ENCODE data around the gene PADI2.

PADI2 gene

GRCh38 chr1:17119076-17119772, at the start of gene PADI2:
Gene PADI2 (minus strand): TSS chr1:17119451. CDS start chr1:17119371, 80 bp downstream.
- DNase-seq = peak; percentile 70

- no peak for DNase-seq
Measured at GRCh38 chr1:17168091-17168876, 49.0 kb upstream of the PADI2 start.

GRCh38 chr1:17167786-17168090, 48.5 kb upstream of the PADI2 start:
- DNase-seq = no peak

- DNase-seq = no peak
Measured at GRCh38 chr1:17167041-17167785, 48.0 kb upstream of the PADI2 start.

- no peak for DNase-seq
Measured at GRCh38 chr1:17165823-17166222, 46.6 kb upstream of the PADI2 start.

- no peak for DNase-seq
Measured at GRCh38 chr1:17163789-17164666, 44.8 kb upstream of the PADI2 start.

GRCh38 chr1:17163371-17163770, 44.1 kb upstream of the PADI2 start:
- no peak for DNase-seq

- DNase-seq = no peak
Measured at GRCh38 chr1:17162941-17163340, 43.7 kb upstream of the PADI2 start.

- no peak for DNase-seq
Measured at GRCh38 chr1:17161926-17162800, 42.9 kb upstream of the PADI2 start.

GRCh38 chr1:17161137-17161740, 42.0 kb upstream of the PADI2 start:
- DNase-seq = no peak

GRCh38 chr1:17158961-17159360, 39.7 kb upstream of the PADI2 start:
- no peak for DNase-seq

- DNase-seq = no peak
Measured at GRCh38 chr1:17156108-17156507, 36.9 kb upstream of the PADI2 start.

GRCh38 chr1:17155257-17155920, 36.1 kb upstream of the PADI2 start:
- DNase-seq = no peak

GRCh38 chr1:17149771-17150170, 30.5 kb upstream of the PADI2 start:
- no peak for DNase-seq

GRCh38 chr1:17148950-17149608, 29.8 kb upstream of the PADI2 start:
- no peak for DNase-seq

- DNase-seq = no peak
Measured at GRCh38 chr1:17145648-17146047, 26.4 kb upstream of the PADI2 start.

- no peak for DNase-seq
Measured at GRCh38 chr1:17143760-17144159, 24.5 kb upstream of the PADI2 start.

GRCh38 chr1:17141441-17142197, 22.4 kb upstream of the PADI2 start:
- DNase-seq = peak; percentile 34

- DNase-seq = no peak
Measured at GRCh38 chr1:17140279-17140678, 21.0 kb upstream of the PADI2 start.

Measured in CD4-positive, alpha-beta T cell treated with Interleukin-15 for 1 hour (primary cell).